Left ventricle myocardium superior (tissue), 1 donor: ENCODE measurements around the gene SH3GLB1. TPM values are rescaled to one million over a fixed set of nuclear protein-coding genes. Genes with fewer than 3 reads are reported as not detected.
"Not testable (repeated sequence)": the region's sequence is repeated elsewhere in the genome, so short reads cannot be mapped to it uniquely, and the experiment has no call there.

Source experiments
- ATAC-seq: fragments of 200-7000 bp; cut with Tn5 transposase; one replicate; pipeline ENCODE4 v1.9.1; 2020; ENCODE audit warnings: mild to moderate bottlenecking, moderate library complexity
- DNase-seq: peaks from one replicate; pipeline ENCODE4 v3.0.0-alpha.2; 2020
- intact Hi-C: fragments of 100-400 bp; cut with micrococcal nuclease; formaldehyde crosslinking; loops from one replicate; pipeline ENCODE4 v1.11.0; 2022
- long read RNA-seq: library from polyadenylated mRNA; unstranded; transcript quantifications from one replicate; pipeline ENCODE4 v2.0.0, GENCODE V29; 2021
- total RNA-seq: library from RNA; stranded (reverse); fragmentation: NEBNext Ultra II Directional; extraction: Animal tissue kit (Norgen Biotek cat#: 25700); gene quantifications from one replicate; pipeline ENCODE4 v1.2.1, GENCODE V29; 2021
- donor health status: DM: no; HTN: yes; CAD: no; lungs with severe emphysema.

SH3GLB1 gene
- total RNA-seq: 122 TPM
- long read RNA-seq, full-length matches to known transcripts: 221 of 262 reads
- long read RNA-seq, partial matches to known transcripts: 7 of 262 reads
- long read RNA-seq, other reads (novel, unspliced or antisense): 34 of 262 reads

DNA sequence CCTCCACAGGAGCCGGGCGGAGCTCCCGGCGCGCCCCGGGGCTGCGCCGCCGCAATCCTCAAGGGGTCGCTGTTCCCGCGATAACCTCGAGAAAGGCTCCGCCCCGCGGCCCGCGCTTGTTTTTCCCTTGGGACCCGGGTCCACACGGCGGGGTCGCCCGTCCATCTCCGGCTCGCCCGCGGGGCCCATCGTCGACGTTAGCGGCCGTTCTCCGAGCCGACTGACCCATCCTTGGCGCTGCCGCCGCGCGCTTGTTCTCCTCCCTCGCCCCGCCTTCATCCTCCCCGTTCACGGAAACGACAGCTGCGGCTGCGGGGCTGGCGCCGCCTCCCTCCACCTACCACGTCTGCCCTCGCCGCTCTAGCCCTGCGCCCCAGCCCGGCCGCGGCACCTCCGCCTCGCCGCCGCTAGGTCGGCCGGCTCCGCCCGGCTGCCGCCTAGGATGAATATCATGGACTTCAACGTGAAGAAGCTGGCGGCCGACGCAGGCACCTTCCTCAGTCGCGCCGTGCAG, at the start of gene SH3GLB1:
Gene SH3GLB1, plus strand, starts transcription at position 119 of the 514 bp plus-strand sequence. Its CDS starts 324 bp downstream, at position 443.
- intact Hi-C loops: no loop called here
- peak; percentile 95 for ATAC-seq

DNA sequence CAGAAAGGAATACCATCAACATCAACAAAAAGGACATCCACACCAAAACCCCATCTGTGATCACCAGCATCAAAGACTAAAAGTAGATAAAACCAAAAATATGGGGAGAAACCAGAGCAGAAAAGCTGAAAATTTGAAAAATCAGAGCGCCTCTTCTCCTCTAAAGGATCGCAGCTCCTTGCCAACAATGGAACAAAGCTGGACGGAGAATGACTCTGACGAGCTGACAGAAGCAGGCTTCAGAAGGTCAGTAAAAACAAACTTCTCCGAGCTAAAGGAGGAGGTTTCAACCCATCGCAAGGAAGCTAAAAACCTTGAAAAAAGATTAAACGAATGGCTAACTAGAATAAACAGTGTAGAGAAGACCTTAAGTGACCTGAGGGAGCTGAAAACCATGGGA, 46.0 kb upstream of the SH3GLB1 start:
- ATAC-seq, DNase-seq, intact Hi-C loops: not testable (repeated sequence)

More for the DNA sequence above, at the start of gene SH3GLB1:
- DNase-seq: peak; percentile 94

DNA sequence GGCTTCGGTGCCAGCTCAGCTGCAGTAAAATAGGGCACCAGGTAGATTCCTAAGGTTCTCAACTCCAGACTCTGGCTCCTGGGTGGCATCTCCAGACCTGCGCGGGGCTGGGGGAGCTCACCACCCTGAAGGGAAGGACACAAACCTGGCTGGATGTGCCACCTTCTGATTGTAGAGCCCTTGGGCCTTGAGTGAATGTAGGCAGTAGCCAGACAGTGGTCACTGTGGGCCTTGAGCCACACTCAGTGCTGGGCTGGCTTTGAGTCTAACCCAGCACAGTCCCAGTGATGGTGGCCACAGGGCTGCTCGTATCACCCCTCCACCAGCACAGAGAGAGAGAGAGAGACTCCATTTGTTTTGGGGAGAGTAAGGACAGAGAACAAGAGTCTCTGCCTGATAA, 38.0 kb upstream of the SH3GLB1 start:
- ATAC-seq (no peak), DNase-seq (no peak)
- intact Hi-C loops: no loop called here

DNA sequence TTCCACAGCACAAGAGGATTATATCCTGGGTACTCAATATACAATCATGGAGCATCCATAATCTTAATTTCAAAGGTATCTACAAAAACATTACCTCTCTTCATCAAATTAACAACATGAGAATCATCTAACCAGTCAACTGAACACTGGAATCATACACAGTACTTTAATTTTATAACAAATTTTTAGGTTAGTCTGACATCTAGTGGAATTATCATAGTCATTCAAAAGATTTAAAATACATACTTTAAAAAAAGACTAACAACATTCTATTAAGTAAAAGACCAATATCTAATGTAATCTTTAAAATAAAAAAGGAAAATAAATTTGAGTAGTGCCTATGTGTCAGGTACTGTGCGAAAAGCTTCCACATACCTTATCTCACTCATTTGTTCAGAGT, 16.8 kb upstream of the SH3GLB1 start:
- intact Hi-C loops: no loop called here
- no peak for ATAC-seq
- no peak for DNase-seq

DNA sequence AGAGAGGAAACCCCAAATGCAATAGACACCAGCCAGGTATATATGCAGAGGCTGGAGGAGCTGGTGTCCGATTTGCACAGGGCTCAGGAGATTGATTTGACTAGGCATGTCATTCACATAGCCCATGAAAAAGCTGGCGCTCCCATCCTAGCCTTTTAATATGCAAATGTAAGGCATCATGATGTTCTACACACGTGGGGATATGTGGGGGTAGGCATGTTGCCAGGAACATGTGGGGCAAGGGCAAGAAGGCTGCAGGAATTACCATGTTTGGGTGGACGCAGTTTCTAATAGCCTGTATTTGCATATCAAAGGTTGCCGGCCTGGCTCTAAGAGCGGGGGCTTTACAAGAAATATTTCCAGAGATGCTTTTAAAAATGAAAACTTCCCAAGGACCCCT, 11.7 kb upstream of the SH3GLB1 start:
- intact Hi-C loops: no loop called here
- no peak for ATAC-seq
- no peak for DNase-seq

DNA sequence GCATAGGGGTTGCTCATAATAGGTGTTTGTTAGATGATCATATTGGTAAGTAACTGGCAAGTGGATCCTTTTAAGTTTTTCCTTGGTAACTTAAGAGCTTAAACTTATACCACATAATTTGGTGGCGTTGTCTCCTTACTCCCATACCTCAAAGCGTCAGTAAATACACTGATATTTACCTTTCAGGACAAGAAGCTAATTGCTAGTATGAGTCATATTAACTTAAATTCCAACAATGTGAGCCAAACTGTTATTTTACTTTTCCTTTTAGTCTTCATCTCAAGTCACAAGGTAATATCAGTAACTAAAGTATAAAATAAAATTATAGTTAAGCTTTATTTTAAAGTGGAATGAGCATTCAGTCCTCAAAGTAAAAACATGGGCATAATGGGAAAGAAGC, 9.0 kb upstream of the SH3GLB1 start:
- no peak for ATAC-seq
- intact Hi-C loops: no loop called here

DNA sequence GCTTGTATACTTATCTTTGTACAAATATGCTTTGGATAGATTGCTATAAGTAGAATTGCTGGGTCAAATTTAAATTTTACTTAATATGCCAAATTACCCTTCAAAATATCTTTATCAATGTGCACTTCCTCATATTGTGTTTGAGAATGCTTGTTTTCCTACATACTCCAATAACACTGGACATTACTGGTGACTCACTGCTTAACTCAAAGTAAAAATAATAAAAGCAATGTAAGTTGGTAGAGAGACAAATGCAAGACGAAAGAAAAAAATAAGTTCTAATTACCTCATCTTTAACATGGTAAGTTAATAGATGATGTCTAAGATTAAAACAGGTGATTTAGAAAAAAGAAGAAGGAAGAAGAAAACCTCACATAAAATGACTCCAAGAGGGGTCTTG, 7.9 kb upstream of the SH3GLB1 start:
- no peak for ATAC-seq
- intact Hi-C loops: no loop called here

More for the DNA sequence above, 9.0 kb upstream of the SH3GLB1 start:
- DNase-seq: no peak

DNA sequence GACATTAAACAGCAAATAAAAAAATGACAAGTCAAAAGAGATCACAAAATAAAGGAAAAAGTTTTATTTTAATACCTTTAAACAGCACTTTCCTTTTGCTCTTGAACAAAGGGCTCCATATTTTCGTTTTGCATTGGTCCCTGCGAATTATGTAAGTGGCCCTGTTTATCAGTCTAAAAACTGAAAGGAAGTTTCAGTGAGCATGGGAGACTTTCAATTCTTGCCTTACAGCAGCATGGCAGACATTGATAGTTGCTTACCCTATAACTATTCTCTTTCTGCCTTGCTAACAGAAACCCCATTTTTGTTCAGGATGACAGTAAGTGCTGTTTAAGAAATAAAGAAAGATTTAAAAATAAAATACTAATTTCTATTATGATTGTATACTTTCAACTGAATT, 5.2 kb upstream of the SH3GLB1 start:
- DNase-seq: no peak
- intact Hi-C loops: no loop called here
- no peak for ATAC-seq

More for the DNA sequence above, 7.9 kb upstream of the SH3GLB1 start:
- DNase-seq: no peak

DNA sequence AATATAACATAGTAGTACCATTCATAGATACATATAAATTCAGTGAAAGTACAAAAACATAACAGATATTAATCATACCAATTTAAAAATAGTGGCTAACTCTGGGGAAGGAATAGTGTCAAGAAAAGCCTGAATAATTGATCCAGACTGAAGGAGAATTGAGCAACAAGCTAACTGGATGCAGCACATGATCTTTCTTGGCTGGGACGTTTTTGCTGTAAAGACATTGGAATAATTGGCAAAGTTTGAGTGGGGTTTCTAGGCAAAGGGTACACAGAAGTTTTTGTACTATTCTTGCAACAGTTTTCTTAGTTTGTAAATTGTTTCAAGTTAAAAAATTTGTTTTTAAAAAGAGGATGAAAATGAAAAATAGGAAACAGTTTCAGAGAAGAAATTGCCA, 2.6 kb upstream of the SH3GLB1 start:
- ATAC-seq (no peak), DNase-seq (no peak)
- intact Hi-C loops: no loop called here

DNA sequence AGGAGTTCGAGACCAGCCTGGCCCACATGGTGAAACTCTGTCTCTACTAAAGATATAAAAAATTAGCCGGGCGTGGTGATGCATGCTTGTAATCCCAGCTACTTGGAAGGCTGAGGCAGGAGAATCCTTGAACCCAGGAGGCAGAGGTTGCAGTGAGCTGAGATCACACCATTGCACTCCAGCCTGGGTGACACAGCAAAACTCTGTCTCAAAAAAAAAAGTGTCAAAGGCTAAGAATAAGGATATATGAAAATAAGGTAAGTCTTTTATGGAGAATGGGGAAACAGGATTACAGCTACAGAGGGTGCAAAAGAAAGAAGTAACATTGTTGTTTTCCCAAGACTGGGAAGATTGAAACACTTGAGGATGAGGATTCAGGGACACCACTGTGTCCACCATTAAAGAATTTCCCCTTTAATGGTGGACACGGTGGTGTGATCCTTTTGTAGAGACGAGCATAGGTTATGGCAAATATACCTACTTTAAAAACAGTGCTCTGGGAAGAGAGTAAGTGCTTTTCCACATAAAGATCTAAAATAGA, 1.4 kb upstream of the SH3GLB1 start:
- DNase-seq, intact Hi-C loops, ATAC-seq: not testable (repeated sequence)

DNA sequence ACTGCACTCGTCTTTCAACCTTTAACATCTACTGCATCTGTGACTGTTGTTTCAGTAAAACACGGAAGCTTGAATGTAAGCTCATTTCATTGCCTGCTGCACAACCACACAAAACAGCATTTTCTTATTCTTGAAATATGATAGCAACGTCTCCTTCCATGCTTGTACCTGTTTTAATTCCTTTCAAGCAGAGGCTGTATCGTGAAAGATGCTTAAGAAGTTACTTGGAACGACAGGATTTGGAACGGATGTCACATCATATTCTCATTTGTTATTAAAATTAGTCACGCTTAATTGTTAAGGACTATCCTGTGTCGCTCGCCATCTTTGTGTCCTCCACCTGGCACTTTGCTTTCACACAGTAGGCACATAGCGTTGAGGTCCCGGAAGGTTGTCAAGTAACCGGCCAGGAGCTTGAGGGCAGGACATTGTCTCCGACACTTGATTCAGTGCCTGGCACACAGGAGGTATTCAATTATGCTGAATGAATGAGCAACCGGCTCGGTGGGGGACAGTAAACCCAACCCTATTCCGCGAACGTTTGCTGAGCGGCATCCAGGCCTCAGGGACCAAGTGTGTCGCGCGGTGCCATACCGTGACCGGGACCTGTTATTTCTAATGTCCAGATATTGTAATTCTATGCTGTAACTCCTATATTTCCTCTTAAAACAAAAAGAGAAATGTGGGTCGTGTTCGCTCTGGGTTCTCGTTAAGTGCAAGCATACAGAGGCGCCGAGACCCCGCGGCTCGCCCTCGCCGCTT, 499 bp upstream of the SH3GLB1 start:
- intact Hi-C loops: no loop called here
- DNase-seq (no peak), ATAC-seq (peak; percentile 40)

DNA sequence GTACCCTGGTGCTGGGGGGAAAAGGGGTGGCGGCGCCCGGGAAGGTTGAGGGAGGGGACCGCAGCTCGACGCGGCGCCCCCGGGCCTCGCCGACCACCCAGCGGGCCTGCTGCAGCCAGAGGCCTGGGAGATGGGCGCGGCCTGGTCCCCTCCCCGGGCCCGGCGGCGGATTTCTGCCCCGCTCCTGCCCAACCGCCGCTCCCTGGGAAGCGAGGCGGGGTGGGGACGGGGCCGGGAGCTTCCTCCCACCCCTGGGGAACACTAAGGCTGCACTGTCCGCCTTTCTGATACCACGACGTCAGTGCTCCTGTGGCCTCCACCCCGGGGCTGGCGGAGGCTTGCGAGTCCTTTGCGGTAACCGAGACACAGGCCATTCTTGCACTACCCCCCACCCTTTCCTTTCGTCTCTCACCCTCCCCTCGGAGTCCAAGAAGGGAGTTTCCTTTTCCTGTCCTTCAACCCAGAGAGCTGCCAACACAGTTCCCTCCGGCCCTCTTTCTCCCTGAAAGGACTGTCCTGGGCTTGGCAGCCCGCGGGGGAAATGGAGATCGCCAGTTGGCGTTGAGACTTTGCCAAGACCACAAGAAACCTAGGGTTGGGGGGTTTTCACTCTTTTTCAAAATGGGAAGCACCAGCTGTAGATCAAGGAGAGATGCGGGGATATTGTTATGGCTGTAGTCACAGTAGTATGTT, 742 bp downstream of the SH3GLB1 start:
- peak; percentile 73 for DNase-seq
- intact Hi-C loops: no loop called here
- peak; percentile 69 for ATAC-seq

DNA sequence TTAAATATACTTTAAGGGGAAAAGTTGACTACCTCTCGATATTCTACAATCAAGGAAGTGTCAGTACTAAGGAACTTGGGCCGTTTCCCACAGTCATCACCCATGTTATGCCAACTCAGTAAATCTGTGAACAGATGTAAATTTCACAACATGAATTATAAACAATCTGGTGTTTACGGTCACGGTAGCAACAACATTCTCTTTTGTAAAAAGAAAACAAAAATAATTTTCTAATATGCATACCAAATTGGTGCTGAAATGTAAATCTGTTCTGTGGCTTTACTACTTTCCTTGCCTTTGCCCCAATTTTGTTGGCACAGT, 1.2 kb downstream of the SH3GLB1 start:
- DNase-seq: no peak
- no peak for ATAC-seq
- intact Hi-C loops: no loop called here

DNA sequence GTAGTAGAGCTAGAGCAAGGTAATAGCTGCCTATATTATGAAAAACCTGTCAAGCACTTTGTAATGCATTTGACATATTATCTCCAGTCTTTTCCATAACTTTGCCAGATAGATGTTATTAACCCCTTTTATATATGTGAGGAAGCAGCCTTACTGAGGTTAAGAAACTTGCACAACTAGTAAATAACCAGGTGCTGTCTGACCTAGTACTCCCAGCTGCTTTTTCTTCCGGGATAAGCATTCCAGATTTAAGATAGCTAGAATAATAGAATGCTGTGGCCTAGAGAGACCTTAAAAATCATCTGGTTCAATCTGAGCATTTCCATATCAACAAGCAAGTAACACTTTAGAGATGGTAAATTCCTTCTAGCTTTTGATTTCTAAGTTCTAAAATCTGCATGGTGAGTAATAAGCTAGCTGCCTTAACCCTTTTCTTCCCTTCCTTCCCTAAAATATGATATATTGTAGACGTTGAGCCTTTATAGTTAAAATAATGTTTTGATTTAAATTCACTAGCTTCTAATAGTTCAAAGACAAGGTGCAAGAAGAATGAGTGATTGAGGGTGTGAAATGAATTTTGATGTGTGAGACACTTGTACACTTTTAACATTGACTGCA, 1.8 kb downstream of the SH3GLB1 start:
- DNase-seq (no peak), ATAC-seq (no peak)
- intact Hi-C loops: no loop called here

DNA sequence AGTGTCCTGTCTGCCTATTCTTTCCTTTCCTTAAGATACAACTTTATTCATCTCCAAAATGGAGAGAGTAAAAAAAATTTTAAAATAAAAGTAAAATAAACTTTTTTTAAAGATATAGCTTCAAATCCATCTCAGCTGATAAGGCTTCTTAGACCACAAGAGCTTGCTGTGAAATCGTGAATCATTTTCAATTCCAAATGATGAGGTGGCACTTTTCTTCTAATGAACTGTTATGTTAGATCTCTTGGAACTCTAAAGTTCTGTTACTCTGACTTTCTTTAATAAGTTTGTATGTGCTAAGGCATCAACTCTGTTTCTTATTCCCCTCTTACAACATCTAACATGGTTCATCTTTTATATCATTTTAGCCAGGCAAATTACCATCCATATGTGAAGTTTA, 4.5 kb downstream of the SH3GLB1 start:
- ATAC-seq (no peak), DNase-seq (no peak)
- intact Hi-C loops: no loop called here

DNA sequence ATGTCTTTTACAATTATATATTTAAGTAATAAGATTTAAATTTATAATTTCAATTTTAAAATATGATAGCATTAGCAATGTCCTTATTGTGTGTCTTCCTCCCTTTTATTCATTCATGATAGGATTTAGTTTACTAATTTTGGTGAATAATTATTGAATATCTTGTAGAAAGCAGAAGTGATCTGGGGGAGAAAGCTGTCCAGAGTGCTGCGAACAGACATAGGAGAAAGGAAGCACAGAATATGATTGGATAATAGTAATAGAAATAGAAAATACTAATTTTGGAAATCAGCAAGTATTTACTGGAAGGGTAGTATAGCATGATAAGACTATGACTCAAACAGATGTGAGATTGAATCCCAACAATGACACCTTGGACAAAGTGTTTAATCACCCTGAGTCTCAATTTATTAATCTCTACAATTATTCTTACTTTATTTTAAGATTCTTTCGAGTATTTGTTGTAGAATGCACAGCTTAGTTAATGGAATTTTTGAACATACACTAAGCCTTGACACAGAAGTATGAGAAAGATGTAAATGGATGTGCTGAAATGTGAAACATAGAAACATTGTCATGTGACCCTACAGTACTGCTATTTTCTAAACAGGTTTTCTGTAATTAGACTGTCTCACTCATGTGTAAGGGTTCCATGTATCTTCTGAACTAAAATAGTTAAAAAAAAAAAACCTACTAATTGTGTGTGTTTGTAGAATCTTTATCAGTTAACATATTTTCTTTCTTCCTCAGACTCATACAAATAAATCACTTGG, 7.9 kb downstream of the SH3GLB1 start:
- no peak for DNase-seq
- no peak for ATAC-seq
- intact Hi-C loops: no loop called here

DNA sequence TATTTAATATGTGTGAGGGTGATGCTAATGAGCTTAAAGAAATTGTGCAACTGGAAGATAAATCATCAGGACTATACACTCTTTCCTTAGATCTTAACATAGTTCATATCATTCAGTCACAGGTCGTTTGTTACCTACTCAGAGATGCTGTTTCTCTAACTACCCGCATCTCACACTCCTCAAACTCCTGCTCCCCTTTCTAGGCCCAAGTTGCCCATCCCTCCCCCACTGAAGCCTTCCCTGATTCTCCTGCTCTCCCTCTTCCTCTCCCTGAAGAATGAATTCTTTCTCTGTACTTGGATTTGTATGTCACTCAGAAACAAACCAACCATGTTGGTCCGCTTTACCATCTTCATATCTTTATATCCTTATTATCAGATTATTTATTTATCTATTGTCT, 9.1 kb downstream of the SH3GLB1 start:
- intact Hi-C loops: no loop called here
- DNase-seq (no peak), ATAC-seq (no peak)

DNA sequence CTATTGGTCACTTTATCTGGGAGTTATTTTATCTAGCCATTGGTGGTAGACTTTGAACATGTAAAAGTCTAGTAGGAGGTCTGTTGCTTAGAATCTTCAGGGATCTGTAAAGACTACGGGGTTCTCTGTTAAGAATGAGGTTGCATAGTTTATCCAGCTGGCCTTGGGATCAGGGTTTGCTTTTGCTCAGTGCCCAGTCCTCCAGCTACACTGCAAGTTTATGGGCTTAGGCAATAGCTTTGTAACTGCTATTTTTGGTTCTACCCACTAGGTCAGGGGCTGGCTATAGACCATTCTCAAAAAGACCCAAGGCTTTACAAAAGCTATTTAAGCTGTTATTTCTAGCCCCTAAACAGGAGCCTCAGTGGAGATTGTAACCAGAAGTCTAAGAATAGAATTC, 9.8 kb downstream of the SH3GLB1 start:
- ATAC-seq (peak; percentile 93), DNase-seq (no peak)
- intact Hi-C loops: no loop called here
